CD4-positive, alpha-beta T cell (primary cell): Measurements from ENCODE around the gene ARX. TPM values are rescaled to one million over a fixed set of nuclear protein-coding genes. Genes with fewer than 3 reads are reported as not detected.

Source experiments
- ATAC-seq: fragments of 200-7000 bp; cut with Tn5 transposase; one replicate; pipeline ENCODE4 v1.10.0; 2022; ENCODE audit warnings: mild to moderate bottlenecking; ENCODE audit not compliant: poor library complexity
- CTCF ChIA-PET: fragments of 350-600 bp; sonication (Branson Sonifier 250); formaldehyde crosslinking; loops from one replicate; lab custom pipeline; 2021; ENCODE audit warnings: antibody characterized with exemption, inconsistent platforms; lab: Charles Lee
- POLR2A ChIA-PET: fragments of 350-600 bp; sonication (Branson Sonifier 250); formaldehyde crosslinking; loops from one replicate; lab custom pipeline; 2021; ENCODE audit warnings: antibody characterized with exemption, inconsistent platforms; lab: Charles Lee
- DNase-seq, 14 experiments: peaks; one replicate each; pipeline ENCODE4 v3.0.0-alpha.2; 2013 to 2020; ENCODE audit warnings: mixed read lengths in 2 of 14
- H3K27ac ChIP-seq, 2 donors: one replicate each; pipeline versions ENCODE4 v1.5.1 to v1.7.0; 2013; ENCODE audit warnings: low read length in 2 of 2, low read depth in 1 of 2, mild to moderate bottlenecking in 1 of 2
- H3K27me3 ChIP-seq, 2 experiments: 1 replicate in 1 of 2; 2 replicates in 1 of 2; pipeline versions ENCODE4 v1.6.1 to v1.7.0; 2013; ENCODE audit warnings: low read length in 2 of 2, control low read depth in 1 of 2, mild to moderate bottlenecking in 1 of 2, moderate library complexity in 1 of 2; ENCODE audit not compliant: insufficient read depth in 2 of 2, control insufficient read depth in 1 of 2
- H3K36me3 ChIP-seq: one replicate; pipeline ENCODE4 v1.6.1; 2013; ENCODE audit warnings: low read length, control low read depth; ENCODE audit not compliant: insufficient read depth
- H3K4me1 ChIP-seq: one replicate; pipeline ENCODE4 v1.6.1; 2013; ENCODE audit warnings: low read length, control low read depth; ENCODE audit not compliant: insufficient read depth
- H3K4me3 ChIP-seq: one replicate; pipeline ENCODE4 v1.5.1; 2013; ENCODE audit warnings: mild to moderate bottlenecking, low read length, moderate library complexity
- H3K9me3 ChIP-seq, 2 experiments: 1 replicate in 1 of 2; 2 replicates in 1 of 2; pipeline versions ENCODE4 v1.6.1 to v1.7.0; 2013; ENCODE audit warnings: low read length in 2 of 2, mild to moderate bottlenecking in 2 of 2, control low read depth in 1 of 2, moderate library complexity in 1 of 2; ENCODE audit not compliant: control insufficient read depth in 1 of 2, insufficient read depth in 1 of 2
- H3K27ac Mint-ChIP-seq: one replicate; pipeline ENCODE4 v1.8.0; 2020; ENCODE audit warnings: mixed read lengths
- H3K27me3 Mint-ChIP-seq: one replicate; pipeline ENCODE4 v1.8.0; 2021; ENCODE audit warnings: mixed read lengths
- H3K36me3 Mint-ChIP-seq: one replicate; pipeline ENCODE4 v1.8.0; 2021; ENCODE audit warnings: low read depth, mixed read lengths
- H3K4me1 Mint-ChIP-seq: one replicate; pipeline ENCODE4 v1.8.0; 2021; ENCODE audit warnings: low read depth, mixed read lengths
- H3K4me3 Mint-ChIP-seq: one replicate; pipeline ENCODE4 v1.8.0; 2020; ENCODE audit warnings: mild to moderate bottlenecking, mixed read lengths
- H3K9me3 Mint-ChIP-seq: one replicate; pipeline ENCODE4 v1.8.0; 2020; ENCODE audit warnings: mixed read lengths
- CTCF ChIP-seq: fragments of 200-600 bp; IDR thresholded peaks from one replicate; pipeline ENCODE4 v1.8.0; 2022; ENCODE audit warnings: antibody characterized with exemption, mild to moderate bottlenecking
- intact Hi-C, 2 experiments: fragments of 100-400 bp; cut with DNase I in 1 of 2; cut with micrococcal nuclease in 1 of 2; formaldehyde crosslinking; loops; one replicate each; pipeline versions ENCODE4 v1.15.1 to v1.9.0; 2023 to 2025; cut with DNase I, micrococcal nuclease
- total RNA-seq, 174 experiments: library from RNA in 2 of 174; stranded (reverse) in 2 of 174; gene quantifications; one replicate each; pipeline ENCODE4 v1.2.3 and lab custom pipeline; 2021 to 2026

ARX gene
- total RNA-seq, 2 experiments from 2014 or later = not detected

GRCh38 chrX:24996096-24996709 lies 19.6 kb downstream of the ARX start:
- no peak overlapping the region for H3K4me3 ChIP-seq
- H3K27ac ChIP-seq = no peak overlapping the region
- no peaks in the 10 kb centered on the region for H3K36me3 ChIP-seq
- H3K27me3 ChIP-seq = peaks cover 0 to 2% of the 10 kb centered on the region in 2 experiments
- no peak for TF ChIP-seq CTCF
- ChIA-PET CTCF (no interaction called here), POLR2A (no interaction called here)
- Mint-ChIP-seq H3K36me3 (no peaks in the 10 kb centered on the region), H3K9me3 (no peaks in the 10 kb centered on the region), H3K27ac (no peak overlapping the region), H3K4me1 (no peaks in the 10 kb centered on the region), H3K27me3 (peaks cover under 1% of the 10 kb centered on the region), H3K4me3 (no peak overlapping the region)
- H3K9me3 ChIP-seq = no peaks in the 10 kb centered on the region
- ATAC-seq (no peak), DNase-seq (no peak)
- intact Hi-C loops = no loop called here
- H3K4me1 ChIP-seq = no peaks in the 10 kb centered on the region

GRCh38 chrX:24993879-24994278 lies 21.9 kb downstream of the ARX start:
- no peak overlapping the region for H3K27ac ChIP-seq
- H3K4me3 ChIP-seq = no peak overlapping the region
- no peak overlapping the region for H3K4me3 Mint-ChIP-seq
- ChIA-PET CTCF (no interaction called here), POLR2A (no interaction called here)
- H3K27me3 Mint-ChIP-seq = no peaks in the 10 kb centered on the region
- H3K4me1 ChIP-seq = no peaks in the 10 kb centered on the region
- no peaks in the 10 kb centered on the region for H3K4me1 Mint-ChIP-seq
- DNase-seq = no peak
- H3K36me3 ChIP-seq = no peaks in the 10 kb centered on the region
- intact Hi-C loops = no loop called here
- H3K27me3 ChIP-seq = no peaks in the 10 kb centered on the region
- H3K9me3 Mint-ChIP-seq = no peaks in the 10 kb centered on the region
- TF ChIP-seq CTCF = no peak
- ATAC-seq = no peak
- no peak overlapping the region for H3K27ac Mint-ChIP-seq
- no peaks in the 10 kb centered on the region for H3K9me3 ChIP-seq
- H3K36me3 Mint-ChIP-seq = no peaks in the 10 kb centered on the region

GRCh38 chrX:24990535-24990934 lies 25.2 kb downstream of the ARX start:
- Mint-ChIP-seq H3K4me1 (no peaks in the 10 kb centered on the region), H3K27ac (no peak overlapping the region), H3K9me3 (no peaks in the 10 kb centered on the region), H3K4me3 (no peak overlapping the region), H3K36me3 (no peaks in the 10 kb centered on the region), H3K27me3 (no peaks in the 10 kb centered on the region)
- Histone ChIP-seq H3K4me1 (no peaks in the 10 kb centered on the region), H3K27ac (no peak overlapping the region), H3K9me3 (no peaks in the 10 kb centered on the region), H3K36me3 (no peaks in the 10 kb centered on the region), H3K4me3 (no peak overlapping the region), H3K27me3 (no peaks in the 10 kb centered on the region)
- ATAC-seq = no peak
- DNase-seq = no peak
- intact Hi-C loops = no loop called here
- no peak for TF ChIP-seq CTCF
- ChIA-PET POLR2A (no interaction called here), CTCF (no interaction called here)
